ENCODE results near the gene ETV6.

ETV6 gene

GRCh38 chr12:11856971-11857370 lies 207.5 kb downstream of the ETV6 start:
- DNase-seq (ENCODE audit: low read depth in 2 of 2): no peak

GRCh38 chr12:11859705-11860425 lies 210.4 kb downstream of the ETV6 start:
- no peak for DNase-seq (ENCODE audit: low read depth in 2 of 2)

GRCh38 chr12:11861155-11861863 lies 211.8 kb downstream of the ETV6 start:
- DNase-seq (ENCODE audit: low read depth in 2 of 2): no peak

GRCh38 chr12:11861864-11862600 lies 212.6 kb downstream of the ETV6 start:
- no peak for DNase-seq (ENCODE audit: low read depth in 2 of 2)

DNA sequence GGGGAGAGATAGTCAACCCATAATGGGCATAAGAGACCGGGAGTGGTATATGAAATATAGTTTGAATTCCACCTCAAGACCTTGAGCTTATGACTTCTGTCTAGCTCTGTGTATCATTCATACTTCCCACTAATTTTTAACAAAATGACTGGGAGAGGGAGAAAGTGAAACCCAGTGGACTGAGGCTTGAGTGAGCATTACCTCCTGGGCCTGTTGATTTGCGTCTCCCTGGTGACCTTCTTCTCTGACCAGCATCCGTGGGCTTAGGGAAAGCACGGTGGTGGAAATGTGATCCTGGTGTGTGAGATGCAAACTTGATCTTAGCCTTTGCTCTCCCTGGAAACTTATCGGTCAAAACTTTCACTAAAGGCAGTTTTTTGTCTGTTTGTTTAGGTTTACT lies 213.3 kb downstream of the ETV6 start:
- DNase-seq (ENCODE audit: low read depth in 2 of 2): no peak

DNA sequence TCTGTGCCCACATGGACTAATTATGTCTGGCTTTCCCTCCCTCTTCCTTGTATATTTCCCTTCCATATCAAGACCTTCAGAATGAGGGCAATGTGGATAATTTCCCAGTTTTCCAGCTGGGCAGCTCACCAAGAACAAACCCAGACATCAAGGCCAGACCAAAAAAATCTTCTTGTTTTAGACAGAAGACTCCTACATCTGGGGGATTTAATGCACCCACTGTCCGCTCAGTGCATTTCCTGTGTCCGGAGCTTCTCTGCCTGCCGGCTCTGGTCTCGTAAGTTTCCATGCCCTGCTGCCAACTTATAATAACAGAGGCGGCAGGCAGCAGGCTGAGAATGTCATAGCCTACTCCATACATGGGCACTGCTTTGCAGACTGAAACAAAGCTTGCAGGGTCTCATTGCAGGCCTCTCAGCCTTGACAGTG lies 214.0 kb downstream of the ETV6 start:
- no peak for DNase-seq (ENCODE audit: low read depth in 2 of 2)

DNA sequence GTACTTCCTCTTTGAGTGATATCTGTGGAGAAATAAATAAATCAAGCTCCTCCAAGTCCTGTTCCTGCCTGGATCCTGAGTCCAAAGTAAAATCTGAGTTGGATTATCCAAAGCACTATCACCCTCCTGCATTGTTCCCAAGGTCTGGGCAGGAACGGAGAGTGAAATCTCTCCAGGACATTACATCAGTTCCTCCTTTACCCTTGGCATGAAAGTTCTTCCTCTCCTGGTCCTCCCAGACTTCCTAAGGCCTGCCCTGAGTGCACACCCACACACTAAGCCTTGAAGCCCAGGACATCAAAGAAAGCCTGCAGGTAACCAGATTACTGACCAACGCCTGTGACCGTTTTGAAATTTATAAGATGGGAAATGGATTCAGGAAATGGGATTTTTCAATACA lies 214.5 kb downstream of the ETV6 start:
- no peak for DNase-seq (ENCODE audit: low read depth in 2 of 2)

GRCh38 chr12:11865824-11866223 lies 216.3 kb downstream of the ETV6 start:
- DNase-seq (ENCODE audit: low read depth in 2 of 2): no peak

DNA sequence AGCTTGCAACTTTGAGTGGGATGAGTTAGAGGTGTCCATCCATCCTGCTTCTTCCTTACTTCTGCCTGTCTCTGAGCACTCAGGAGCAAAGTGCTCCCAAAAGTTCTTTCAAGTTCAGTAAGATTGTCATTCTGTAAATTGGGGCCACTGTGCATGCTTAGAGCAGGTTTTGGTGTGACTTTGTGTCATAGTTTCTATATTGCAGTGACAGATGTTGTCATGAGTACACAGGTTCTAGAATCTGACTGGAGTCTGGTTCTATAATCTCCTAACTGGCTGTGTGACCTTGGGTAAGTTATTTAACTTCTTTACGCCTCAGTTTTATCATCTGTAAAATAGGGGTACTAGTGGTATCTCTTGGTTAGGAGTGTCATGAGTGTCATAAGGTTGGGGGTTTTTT lies 218.6 kb downstream of the ETV6 start:
- DNase-seq (ENCODE audit: low read depth in 2 of 2): no peak

- DNase-seq (ENCODE audit: low read depth in 2 of 2): no peak
These were observed 219.9 kb downstream of the ETV6 start for GRCh38 chr12:11869406-11869805.

DNA sequence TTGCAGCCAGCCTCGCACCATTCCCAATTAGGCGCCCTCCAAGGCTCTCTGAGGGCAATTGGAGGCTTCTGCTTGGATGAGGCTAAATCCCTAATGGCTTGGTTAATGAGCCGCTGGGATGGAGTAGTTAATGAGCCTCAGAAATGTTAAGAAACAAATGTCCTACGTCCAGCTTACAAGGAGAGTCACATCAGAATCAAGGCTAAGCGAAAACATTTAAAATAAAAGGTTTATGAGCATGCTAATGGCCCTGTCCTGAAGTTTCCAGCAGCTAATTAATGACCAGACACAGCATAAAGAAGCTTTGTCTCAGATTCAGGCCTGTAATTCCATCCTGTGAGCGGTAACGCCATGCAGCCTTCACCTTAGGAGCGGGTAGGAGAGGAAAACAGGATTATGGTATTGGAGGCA lies 220.6 kb downstream of the ETV6 start:
- DNase-seq (ENCODE audit: low read depth in 2 of 2): no peak

GRCh38 chr12:11872055-11872454 lies 222.6 kb downstream of the ETV6 start:
- no peak for DNase-seq (ENCODE audit: low read depth in 2 of 2)

- DNase-seq (ENCODE audit: low read depth in 2 of 2): no peak
These were observed 226.0 kb downstream of the ETV6 start for GRCh38 chr12:11875414-11875935.

DNA sequence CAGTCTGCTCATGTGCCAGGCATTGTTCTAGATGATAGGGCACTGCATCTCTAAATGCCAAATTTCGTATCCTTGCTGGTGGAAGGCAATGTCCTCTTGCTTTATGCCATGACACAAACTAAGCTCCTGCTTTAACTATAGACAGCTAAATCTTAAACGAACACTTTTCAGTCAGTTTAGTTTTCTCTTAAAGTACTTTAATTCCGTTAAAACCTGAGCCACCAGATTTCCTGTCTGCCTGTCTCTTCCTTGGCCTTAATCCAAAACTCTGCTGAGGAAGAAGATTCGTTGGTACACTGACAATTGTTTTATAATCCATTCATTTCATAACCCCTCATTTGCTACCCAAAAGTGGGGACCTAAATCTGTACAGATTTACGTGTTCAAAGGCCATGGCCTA lies 226.8 kb downstream of the ETV6 start:
- no peak for DNase-seq (ENCODE audit: low read depth in 2 of 2)

DNA sequence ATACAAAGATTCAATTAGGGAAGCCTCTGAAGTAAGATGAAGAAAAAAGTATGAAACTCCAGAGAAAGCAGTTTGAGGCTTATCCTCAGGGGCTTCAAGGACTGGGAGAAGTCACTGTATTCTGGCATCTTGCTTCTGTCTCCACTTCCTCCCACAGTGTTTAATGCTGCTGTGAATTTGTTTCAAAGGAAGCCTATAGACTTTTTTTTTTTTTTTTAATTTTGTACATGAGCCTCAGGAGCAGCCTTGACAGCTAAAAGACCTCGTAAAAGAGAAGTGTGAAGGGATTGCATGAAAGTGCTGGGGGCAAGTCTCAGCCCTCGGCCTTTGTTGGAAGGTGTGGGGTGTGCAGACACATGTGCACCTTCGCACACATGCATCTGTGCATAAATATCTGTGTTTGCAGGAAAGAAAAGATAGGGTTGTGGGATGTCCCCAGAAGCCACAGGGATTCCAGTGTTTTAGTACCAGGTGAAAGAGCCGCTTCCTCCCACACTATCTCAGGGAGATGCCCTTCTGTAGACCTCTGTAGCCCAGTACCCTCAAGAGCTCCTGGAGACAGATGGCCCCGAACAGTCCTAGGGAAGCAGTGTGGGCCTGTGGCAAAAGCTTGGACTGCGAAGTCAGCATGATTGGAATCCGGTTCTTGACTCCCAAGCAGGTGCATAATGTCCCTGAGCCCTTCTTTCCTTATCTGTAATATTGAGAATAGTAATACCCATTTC lies 227.8 kb downstream of the ETV6 start:
- no peak for DNase-seq (ENCODE audit: low read depth in 2 of 2)

DNA sequence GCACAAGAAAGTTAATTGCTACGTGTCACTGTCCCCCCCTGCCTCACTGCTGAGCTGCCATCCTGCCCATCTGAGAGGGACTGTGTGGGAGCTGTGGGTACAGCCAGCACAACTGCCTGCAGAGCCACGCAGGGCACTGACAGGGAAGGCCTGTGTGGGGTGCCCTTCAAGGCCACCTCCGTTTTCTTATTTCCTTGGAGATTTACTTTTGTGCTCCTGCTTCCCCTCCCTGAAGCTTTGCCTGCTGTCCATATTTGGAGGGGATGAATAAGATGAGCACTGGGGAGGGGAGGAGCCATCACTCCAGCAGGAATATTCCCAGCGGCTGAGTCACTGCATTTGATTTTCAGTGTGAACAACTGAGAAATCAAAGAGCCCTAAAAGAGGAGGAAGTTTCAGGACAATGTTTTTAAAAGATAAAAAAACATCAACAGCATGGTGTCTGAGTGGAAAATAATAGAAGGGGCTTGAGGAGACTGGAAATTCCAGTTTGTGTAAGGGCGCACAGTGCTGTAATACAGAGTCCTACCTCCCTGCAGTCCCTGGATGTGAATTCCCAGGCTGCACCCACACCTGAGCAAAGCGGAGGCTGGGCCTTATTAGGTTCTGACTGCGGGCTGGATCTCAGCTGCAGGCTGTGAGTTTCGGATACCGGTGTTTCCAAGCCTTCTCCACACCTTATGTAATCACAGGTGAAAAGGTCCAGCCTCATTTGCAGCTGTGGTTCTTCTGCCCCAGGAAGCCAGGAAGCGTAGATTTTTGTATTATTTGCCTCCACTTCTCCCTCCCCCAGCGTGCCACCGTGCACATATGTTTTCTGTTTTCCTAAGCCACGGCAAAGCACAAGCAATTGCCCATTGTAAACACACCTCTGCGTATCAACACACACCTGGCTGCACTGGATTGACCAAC lies 228.7 kb downstream of the ETV6 start:
- no peak for DNase-seq (ENCODE audit: low read depth in 2 of 2)

DNA sequence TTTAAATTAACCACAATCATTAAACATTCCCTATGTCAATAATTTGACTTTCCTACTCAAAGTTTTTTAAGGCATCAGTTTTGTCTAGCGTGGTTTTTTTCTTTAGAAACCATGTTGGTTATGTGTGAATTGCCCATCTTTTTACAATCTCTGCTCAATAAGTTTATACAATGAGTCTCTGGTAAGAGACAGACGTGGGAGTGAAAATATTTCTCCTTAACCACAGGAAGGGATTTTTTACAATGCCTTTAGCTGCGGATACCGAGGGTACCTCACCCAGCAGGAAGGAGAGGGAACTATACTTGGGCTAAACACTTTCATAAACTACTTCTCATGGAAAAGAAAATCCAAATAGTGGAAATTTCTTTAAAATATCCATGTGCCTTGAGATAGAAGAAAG lies 229.8 kb downstream of the ETV6 start:
- no peak for DNase-seq (ENCODE audit: low read depth in 2 of 2)

GRCh38 chr12:11880381-11880780 lies 230.9 kb downstream of the ETV6 start:
- no peak for DNase-seq (ENCODE audit: low read depth in 2 of 2)

DNA sequence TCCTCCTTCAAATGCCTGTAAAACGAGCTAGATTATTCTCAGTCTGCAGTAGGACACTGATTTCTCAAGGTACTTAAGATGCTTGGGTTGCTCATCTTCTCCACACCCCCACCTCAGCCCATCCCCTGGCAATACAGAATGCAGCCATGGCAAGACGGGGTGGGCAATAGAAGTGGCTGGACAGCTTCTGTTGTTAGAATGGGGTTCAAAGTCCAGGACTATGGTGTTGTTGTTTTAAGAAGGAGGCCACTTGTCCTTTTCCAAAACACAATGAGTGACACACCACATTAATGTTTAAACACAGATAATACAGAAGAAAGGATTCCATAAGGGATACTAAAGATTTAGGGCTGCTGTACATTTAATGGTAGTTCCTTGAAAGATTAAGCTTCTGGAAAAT lies 232.4 kb downstream of the ETV6 start:
- DNase-seq (ENCODE audit: low read depth in 2 of 2): no peak

GRCh38 chr12:11882301-11883019 lies 233.0 kb downstream of the ETV6 start:
- DNase-seq (ENCODE audit: low read depth in 2 of 2): no peak
